Fibroblast of mammary gland (primary cell): ENCODE results near the gene SCN2A.

Experiments
- DNase-seq: peaks from one replicate; pipeline ENCODE4 v3.0.0-alpha.2; 2010; ENCODE audit warnings: low read depth
- H3K4me3 ChIP-seq: 2 replicates; pipeline ENCODE4 v1.5.1; 2011; ENCODE audit warnings: low read depth, mild to moderate bottlenecking, low read length, moderate library complexity; ENCODE audit not compliant: control insufficient read depth
- TF ChIP-seq, protein P1 (sequence below): conservative IDR thresholded peaks from 2 replicates; pipeline ENCODE4 v1.5.1; 2011; ENCODE audit warnings: low read depth, low read length, inconsistent platforms; ENCODE audit not compliant: control insufficient read depth, insufficient read depth

The SCN2A gene

GRCh38 chr2:165198181-165198580 lies 41.0 kb upstream of the SCN2A start:
- TF ChIP-seq, protein P1, sequence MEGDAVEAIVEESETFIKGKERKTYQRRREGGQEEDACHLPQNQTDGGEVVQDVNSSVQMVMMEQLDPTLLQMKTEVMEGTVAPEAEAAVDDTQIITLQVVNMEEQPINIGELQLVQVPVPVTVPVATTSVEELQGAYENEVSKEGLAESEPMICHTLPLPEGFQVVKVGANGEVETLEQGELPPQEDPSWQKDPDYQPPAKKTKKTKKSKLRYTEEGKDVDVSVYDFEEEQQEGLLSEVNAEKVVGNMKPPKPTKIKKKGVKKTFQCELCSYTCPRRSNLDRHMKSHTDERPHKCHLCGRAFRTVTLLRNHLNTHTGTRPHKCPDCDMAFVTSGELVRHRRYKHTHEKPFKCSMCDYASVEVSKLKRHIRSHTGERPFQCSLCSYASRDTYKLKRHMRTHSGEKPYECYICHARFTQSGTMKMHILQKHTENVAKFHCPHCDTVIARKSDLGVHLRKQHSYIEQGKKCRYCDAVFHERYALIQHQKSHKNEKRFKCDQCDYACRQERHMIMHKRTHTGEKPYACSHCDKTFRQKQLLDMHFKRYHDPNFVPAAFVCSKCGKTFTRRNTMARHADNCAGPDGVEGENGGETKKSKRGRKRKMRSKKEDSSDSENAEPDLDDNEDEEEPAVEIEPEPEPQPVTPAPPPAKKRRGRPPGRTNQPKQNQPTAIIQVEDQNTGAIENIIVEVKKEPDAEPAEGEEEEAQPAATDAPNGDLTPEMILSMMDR, result no peak
- H3K4me3 ChIP-seq, result no peak overlapping the region
- DNase-seq, result no peak

- TF ChIP-seq, protein P1, result no peak
- H3K4me3 ChIP-seq, result no peak overlapping the region
- DNase-seq, result no peak
Measured at GRCh38 chr2:165202239-165202638, 37.0 kb upstream of the SCN2A start.

DNA sequence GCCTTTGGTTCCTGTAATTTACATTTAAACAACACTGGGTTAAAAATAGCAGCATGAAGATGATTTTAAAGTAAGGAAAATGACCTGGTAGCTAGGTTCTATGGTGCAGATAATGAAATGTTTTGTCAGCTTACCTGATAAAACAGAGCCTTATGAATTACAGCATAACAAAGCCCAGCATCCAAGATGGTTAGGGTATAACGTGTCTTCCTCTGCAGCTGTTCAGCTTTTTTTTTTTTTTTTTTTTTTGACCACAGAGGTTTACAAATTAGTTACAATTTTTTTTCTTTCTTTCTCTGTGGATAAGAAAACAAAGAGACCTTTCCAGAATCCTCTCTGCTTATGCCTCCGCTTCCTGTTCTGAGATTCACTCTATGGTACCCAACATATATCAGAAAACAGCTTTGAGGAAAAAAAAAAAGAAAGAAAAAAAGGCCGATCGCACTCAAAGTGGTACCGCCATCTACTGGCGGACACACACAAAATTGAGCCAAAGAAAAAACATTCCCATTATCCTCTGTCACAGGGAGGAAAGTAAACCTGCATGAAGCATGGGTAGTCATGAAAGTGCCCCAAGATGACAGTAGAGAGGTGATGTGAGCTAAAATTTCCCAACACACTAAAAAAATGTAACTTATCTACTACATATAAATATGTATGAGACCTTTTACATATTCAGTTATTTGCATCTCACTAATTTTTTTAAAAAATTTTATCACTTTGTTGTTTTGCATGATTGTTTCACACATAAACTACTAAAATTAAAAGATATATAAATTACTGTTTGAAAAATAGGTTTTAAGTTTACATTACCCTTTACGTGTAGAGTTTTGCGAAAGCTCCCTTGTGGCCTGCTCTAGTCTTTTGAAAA lies 35.3 kb upstream of the SCN2A start, which contains the start of gene SCN3A:
Gene SCN3A, minus strand, starts transcription at position 362 of the 871 bp plus-strand sequence. CDS start 27,656 bp downstream, outside the sequence.
- TF ChIP-seq, protein P1, result peak; percentile 75
- peak; percentile 43 for DNase-seq

DNA sequence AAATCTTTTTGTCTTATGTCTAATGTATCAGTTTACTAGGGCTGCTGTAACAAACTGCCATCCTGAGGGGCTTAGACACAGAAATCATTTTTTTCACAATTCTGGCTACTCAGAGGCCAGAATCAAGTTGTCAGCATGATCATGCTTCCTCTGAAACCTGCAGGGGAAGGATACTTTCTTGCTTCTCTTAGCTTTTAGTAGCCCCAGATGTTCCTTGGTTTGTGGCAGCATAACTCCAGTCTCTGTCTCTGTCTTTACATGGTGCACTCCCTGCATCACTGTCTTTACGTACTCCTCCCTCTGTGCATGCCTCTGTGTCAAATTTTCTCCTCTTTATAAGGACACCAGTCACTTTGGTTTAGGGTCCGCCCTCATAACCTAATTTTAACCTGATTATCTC lies 33.3 kb upstream of the SCN2A start:
- TF ChIP-seq, protein P1, result no peak
- H3K4me3 ChIP-seq, result no peak overlapping the region
- DNase-seq, result no peak

More for the DNA sequence above, 35.3 kb upstream of the SCN2A start, which contains the start of gene SCN3A:
- no peak within 1 kb of the TSS for H3K4me3 ChIP-seq

GRCh38 chr2:165208094-165208493 lies 31.1 kb upstream of the SCN2A start:
- H3K4me3 ChIP-seq, result no peak overlapping the region
- TF ChIP-seq, protein P1, result no peak
- DNase-seq, result no peak

DNA sequence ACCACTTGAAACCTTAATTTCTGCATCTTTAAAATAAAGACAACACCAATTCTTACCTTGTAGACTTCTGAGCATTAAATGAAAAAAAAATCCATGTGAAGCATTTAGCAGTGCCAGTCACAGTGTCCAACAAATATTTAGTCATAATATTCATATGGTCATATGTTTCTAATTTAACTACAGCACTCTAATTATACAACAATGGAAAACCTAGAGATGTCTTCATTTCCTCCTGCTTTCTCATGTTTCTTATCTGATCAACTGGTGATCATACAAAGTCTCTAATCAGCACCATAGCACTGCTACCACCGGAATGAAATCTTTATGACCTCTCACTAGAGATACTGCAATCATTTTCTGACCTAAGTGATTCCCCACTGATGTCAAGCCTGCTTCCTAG lies 25.1 kb upstream of the SCN2A start:
- H3K4me3 ChIP-seq, result no peak overlapping the region
- DNase-seq, result no peak
- TF ChIP-seq, protein P1, result no peak
